Posterior cingulate gyrus (tissue), 11 donors: ENCODE results near the gene CLSTN3.

Experiments
- DNase-seq, 10 donors: peaks; one replicate each; pipeline versions ENCODE4 v3.0.0 to v3.0.0-alpha.2; 2020 to 2021; ENCODE audit warnings: mixed read lengths in 3 of 10
- intact Hi-C: fragments of 100-400 bp; cut with DNase I; formaldehyde crosslinking; loops from one replicate; pipeline ENCODE4 v1.15.1; 2023

The CLSTN3 gene

GRCh38 chr12:7122811-7123769 is 7.1 kb upstream of the CLSTN3 start:
- intact Hi-C loops: no loop called here
- no peak for DNase-seq

- DNase-seq: no peak
- intact Hi-C loops: no loop called here
Measured at GRCh38 chr12:7123806-7124522, 6.2 kb upstream of the CLSTN3 start.

GRCh38 chr12:7125632-7126227 is 4.4 kb upstream of the CLSTN3 start:
- intact Hi-C loops: no loop called here
- no peak for DNase-seq

GRCh38 chr12:7127916-7128626 is 2.1 kb upstream of the CLSTN3 start:
- peak in 1 of 10 donors; percentile 48 for DNase-seq

GRCh38 chr12:7128681-7129286 is 1.4 kb upstream of the CLSTN3 start, which contains the start of gene RBP5:
Gene RBP5 (minus strand): TSS chr12:7128889. CDS start chr12:7128775, 114 bp downstream.
- peak in 1 of 10 donors; percentile 51 for DNase-seq
- intact Hi-C loops: no loop called here

More at GRCh38 chr12:7127916-7128626, 2.1 kb upstream of the CLSTN3 start:
- intact Hi-C loops: no loop called here

GRCh38 chr12:7129287-7129871 is 792 bp upstream of the CLSTN3 start:
- DNase-seq: no peak
- intact Hi-C loops: no loop called here

GRCh38 chr12:7130701-7131501 is 730 bp downstream of the CLSTN3 start:
- peak; percentile 43 to 96 (median 66) for DNase-seq
- intact Hi-C loops: loop anchor here (5.0 kb wide), 1 partner anchor 61 kb away; no protein-coding TSS in a partner anchor

- intact Hi-C loops: loop anchor here (5.0 kb wide), 1 partner anchor 61 kb away; no protein-coding TSS in a partner anchor
Measured at GRCh38 chr12:7131502-7131866, 1.3 kb downstream of the CLSTN3 start.

GRCh38 chr12:7134396-7135166 is 4.4 kb downstream of the CLSTN3 start:
- intact Hi-C loops: loop anchor here (5.0 kb wide), 1 partner anchor 58 kb away; no protein-coding TSS in a partner anchor
- peak in 1 of 10 donors; percentile 78 for DNase-seq

More at GRCh38 chr12:7131502-7131866, 1.3 kb downstream of the CLSTN3 start:
- DNase-seq: peak in 1 of 10 donors; percentile 67

GRCh38 chr12:7136071-7136470 is 5.9 kb downstream of the CLSTN3 start:
- intact Hi-C loops: no loop called here
- peak in 1 of 10 donors; percentile 32 for DNase-seq

GRCh38 chr12:7136676-7137075 is 6.5 kb downstream of the CLSTN3 start:
- peak in 1 of 10 donors; percentile 22 for DNase-seq
- intact Hi-C loops: no loop called here

GRCh38 chr12:7137908-7138307 is 7.7 kb downstream of the CLSTN3 start:
- DNase-seq: no peak
- intact Hi-C loops: no loop called here

GRCh38 chr12:7139200-7139599 is 9.0 kb downstream of the CLSTN3 start:
- intact Hi-C loops: no loop called here
- no peak for DNase-seq

- peak in 1 of 10 donors; percentile 31 for DNase-seq
- intact Hi-C loops: loop anchor here (10.0 kb wide), 1 partner anchor 503 kb away; no protein-coding TSS in a partner anchor
Measured at GRCh38 chr12:7141351-7142005, 11.3 kb downstream of the CLSTN3 start.

- intact Hi-C loops: loop anchor here (10.0 kb wide), 1 partner anchor 503 kb away; no protein-coding TSS in a partner anchor
- peak in 7 of 10 donors; percentile 35 to 92 (median 50) for DNase-seq
Measured at GRCh38 chr12:7142056-7142644, 12.0 kb downstream of the CLSTN3 start.

GRCh38 chr12:7142809-7143465 is 12.8 kb downstream of the CLSTN3 start:
- DNase-seq: peak in 1 of 10 donors; percentile 56
- intact Hi-C loops: loop anchor here (10.0 kb wide), 1 partner anchor 502 kb away; no protein-coding TSS in a partner anchor
